ENCODE data around the gene ALS2CL.

ALS2CL gene

GRCh38 chr3:46680298-46680826 is 13.1 kb downstream of the ALS2CL start:
- H3K4me3 ChIP-seq (ENCODE audit: low read depth, low read length), result no peak overlapping the region

- H3K4me3 ChIP-seq (ENCODE audit: low read depth, low read length), result no peak overlapping the region
These were observed 13.8 kb downstream of the ALS2CL start for GRCh38 chr3:46679681-46680080.

GRCh38 chr3:46678280-46678679 is 15.2 kb downstream of the ALS2CL start:
- no peak overlapping the region for H3K4me3 ChIP-seq (ENCODE audit: low read depth, low read length)

- no peak overlapping the region for H3K4me3 ChIP-seq (ENCODE audit: low read depth, low read length)
These were observed 16.1 kb downstream of the ALS2CL start for GRCh38 chr3:46677411-46677726.

- no peak overlapping the region for H3K4me3 ChIP-seq (ENCODE audit: low read depth, low read length)
These were observed 16.7 kb downstream of the ALS2CL start for GRCh38 chr3:46676601-46677410.

GRCh38 chr3:46675843-46676567 is 17.5 kb downstream of the ALS2CL start:
- no peak overlapping the region for H3K4me3 ChIP-seq (ENCODE audit: low read depth, low read length)

- H3K4me3 ChIP-seq (ENCODE audit: low read depth, low read length), result no peak overlapping the region
These were observed 18.1 kb downstream of the ALS2CL start for GRCh38 chr3:46675426-46675825.

GRCh38 chr3:46674031-46674845 is 19.2 kb downstream of the ALS2CL start:
- no peak overlapping the region for H3K4me3 ChIP-seq (ENCODE audit: low read depth, low read length)

GRCh38 chr3:46673151-46674030 is 20.1 kb downstream of the ALS2CL start:
- no peak overlapping the region for H3K4me3 ChIP-seq (ENCODE audit: low read depth, low read length)

- H3K4me3 ChIP-seq (ENCODE audit: low read depth, low read length), result no peak overlapping the region
These were observed 21.2 kb downstream of the ALS2CL start for GRCh38 chr3:46672349-46672695.

GRCh38 chr3:46671541-46672348 is 21.7 kb downstream of the ALS2CL start:
- H3K4me3 ChIP-seq (ENCODE audit: low read depth, low read length), result no peak overlapping the region

GRCh38 chr3:46670891-46671427 is 22.5 kb downstream of the ALS2CL start:
- H3K4me3 ChIP-seq (ENCODE audit: low read depth, low read length), result no peak overlapping the region

GRCh38 chr3:46670000-46670890 is 23.2 kb downstream of the ALS2CL start:
- H3K4me3 ChIP-seq (ENCODE audit: low read depth, low read length), result no peak overlapping the region

- no peak overlapping the region for H3K4me3 ChIP-seq (ENCODE audit: low read depth, low read length)
These were observed 24.1 kb downstream of the ALS2CL start for GRCh38 chr3:46669191-46669999.

- H3K4me3 ChIP-seq (ENCODE audit: low read depth, low read length), result no peak overlapping the region
These were observed 24.9 kb downstream of the ALS2CL start for GRCh38 chr3:46668591-46668990.

- H3K4me3 ChIP-seq (ENCODE audit: low read depth, low read length), result no peak overlapping the region
These were observed 25.4 kb downstream of the ALS2CL start for GRCh38 chr3:46668116-46668515.

- no peak overlapping the region for H3K4me3 ChIP-seq (ENCODE audit: low read depth, low read length)
These were observed 25.8 kb downstream of the ALS2CL start for GRCh38 chr3:46667657-46668056.
